PC-3 (cell line): ENCODE results near the gene ADIRF. TPM values are rescaled to one million over a fixed set of nuclear protein-coding genes. Genes with fewer than 3 reads are reported as not detected.

Experiments used
- ATAC-seq: fragments of 200-7000 bp; cut with Tn5 transposase; 2 replicates; pipeline ENCODE4 v1.9.1; 2020; ENCODE audit warnings: mild to moderate bottlenecking, moderate library complexity
- BruUV-seq: library from RNA; stranded (reverse); fragments of 400-500 nt; replicated peaks from 2 replicates; lab custom pipeline; 2021; lab: Mats Ljungman, UMichigan
- CTCF ChIA-PET: fragments of 300-600 bp; sonication (Branson Sonifier 250); formaldehyde crosslinking; loops from one replicate; lab custom pipeline; 2022; ENCODE audit warnings: antibody characterized with exemption; lab: Charles Lee
- POLR2A ChIA-PET: fragments of 300-600 bp; sonication (Branson Sonifier 250); formaldehyde crosslinking; loops from one replicate; lab custom pipeline; 2022; ENCODE audit warnings: antibody characterized with exemption; ENCODE audit not compliant: unreplicated experiment; lab: Charles Lee
- DNase-seq: peaks from one replicate; pipeline ENCODE4 v3.0.0-alpha.2; 2015
- H2AFZ ChIP-seq: fragments of 300-600 bp; sonication (generic); 2 replicates; pipeline ENCODE4 v1.6.0; 2016; ENCODE audit warnings: antibody characterized with exemption, low read length
- H3F3A ChIP-seq: fragments of 300-600 bp; sonication (generic); one replicate; pipeline ENCODE4 v1.6.0; 2017; ENCODE audit warnings: antibody characterized with exemption, low read length, control low read depth, mild to moderate bottlenecking; ENCODE audit not compliant: unreplicated experiment
- H3K27ac ChIP-seq: fragments of 300-600 bp; sonication (generic); 2 replicates; pipeline ENCODE4 v1.5.1; 2016; ENCODE audit warnings: mild to moderate bottlenecking, low read length
- H3K27me3 ChIP-seq: fragments of 300-600 bp; sonication (generic); 2 replicates; pipeline ENCODE4 v1.6.1; 2016; ENCODE audit warnings: low read length, mixed read lengths
- H3K36me3 ChIP-seq: fragments of 300-600 bp; sonication (generic); 2 replicates; pipeline ENCODE4 v1.6.1; 2016; ENCODE audit warnings: low read depth, mixed run types, low read length, mixed read lengths
- H3K4me1 ChIP-seq: fragments of 300-600 bp; sonication (generic); 2 replicates; pipeline ENCODE4 v1.5.1; 2016; ENCODE audit warnings: low read length; ENCODE audit not compliant: insufficient read depth
- H3K4me2 ChIP-seq: fragments of 300-600 bp; sonication (generic); 2 replicates; pipeline ENCODE4 v1.6.0; 2016; ENCODE audit warnings: low read length
- H3K4me3 ChIP-seq: fragments of 300-600 bp; sonication (generic); 2 replicates; pipeline ENCODE4 v1.5.1; 2016; ENCODE audit warnings: mild to moderate bottlenecking, low read length, mixed read lengths
- H3K79me2 ChIP-seq: fragments of 300-600 bp; sonication (generic); 2 replicates; pipeline ENCODE4 v1.6.1; 2017; ENCODE audit warnings: low read length, mixed read lengths
- H3K9ac ChIP-seq: fragments of 300-600 bp; sonication (generic); 2 replicates; pipeline ENCODE4 v1.6.0; 2016; ENCODE audit warnings: mild to moderate bottlenecking, low read length
- H3K9me2 ChIP-seq: fragments of 300-600 bp; sonication (generic); replicated peaks from 2 replicates; pipeline ENCODE4 v1.6.1; 2016; ENCODE audit warnings: mixed run types, low read length, mixed read lengths
- H3K9me3 ChIP-seq: fragments of 300-600 bp; sonication (generic); 2 replicates; pipeline ENCODE4 v1.6.1; 2016; ENCODE audit warnings: low read length, mixed read lengths
- H4K20me1 ChIP-seq: fragments of 300-600 bp; sonication (generic); 2 replicates; pipeline ENCODE4 v1.6.1; 2016; ENCODE audit warnings: low read length, mixed read lengths
- CTCF ChIP-seq: fragments of 300-600 bp; sonication (generic); conservative IDR thresholded peaks from 2 replicates; pipeline ENCODE4 v1.5.1; 2017; ENCODE audit warnings: antibody characterized with exemption, low read depth, mild to moderate bottlenecking, low read length
- EZH2 ChIP-seq: fragments of 300-600 bp; sonication (generic); IDR thresholded peaks from one replicate; pipeline ENCODE4 v1.6.1; 2017; ENCODE audit warnings: antibody characterized with exemption, mild to moderate bottlenecking, low read length; ENCODE audit not compliant: unreplicated experiment
- EZH2phosphoT487 ChIP-seq: fragments of 300-600 bp; sonication (generic); IDR thresholded peaks from 2 replicates; pipeline ENCODE4 v1.6.1; 2018; ENCODE audit warnings: mild to moderate bottlenecking, antibody characterized with exemption, low read length, borderline replicate concordance
- intact Hi-C: fragments of 100-400 bp; cut with micrococcal nuclease; formaldehyde crosslinking; loops from 2 replicates; pipeline ENCODE4 v1.9.0; 2023
- total RNA-seq: library from RNA; depleted of rRNA; stranded (reverse); fragments of >200 nt; gene quantifications from 2 replicates; pipeline ENCODE4 v1.2.3, GENCODE V29; 2014

The ADIRF gene
- total RNA-seq, 1 experiment from 2014 or later, result 259 TPM

GRCh38 chr10:86970982-86971231 is 2.6 kb downstream of the ADIRF start:
- Histone ChIP-seq H2AFZ (no peak overlapping the region), H3K4me3 (peak overlapping the region; percentile 71), H3K79me2 (peaks cover 32% of the 10 kb centered on the region), H3K4me1 (peaks cover 64% of the 10 kb centered on the region), H3K27me3 (no peaks in the 10 kb centered on the region), H3K27ac (peak overlapping the region; percentile 94), H3K9me2 (no peaks in the 10 kb centered on the region), H3F3A (no peaks in the 10 kb centered on the region), H3K9ac (peak overlapping the region; percentile 92), H3K9me3 (no peaks in the 10 kb centered on the region), H3K4me2 (peak overlapping the region; percentile 90), H4K20me1 (peaks cover 5% of the 10 kb centered on the region; the same call in 1 of the 2 replicates), H3K36me3 (no peaks in the 10 kb centered on the region)
- intact Hi-C loops, result loop anchor here (1.0 kb wide), 1 partner anchor 122 kb away; no protein-coding TSS in a partner anchor
- no TSS peak for BruUV-seq
- CTCF ChIA-PET, result interaction anchor here (0.6 kb wide), 1 partner anchor 107 kb away, joined by 3 read pairs; no protein-coding TSS in a partner anchor
- TF ChIP-seq CTCF (no peak), EZH2 (no peak), EZH2phosphoT487 (no peak)
- DNase-seq (no peak), ATAC-seq (no peak; the same call in none of the 2 replicates)
- POLR2A ChIA-PET, result interaction anchor here (0.6 to 1.2 kb wide), 3 partner anchors 113 to 190 kb away, joined by 3 to 4 read pairs (median 3); no protein-coding TSS in a partner anchor

- H3K4me3 ChIP-seq, result peak overlapping the region; percentile 71
- H3K27ac ChIP-seq, result peak overlapping the region; percentile 94
- peak; percentile 87 for DNase-seq
- H3K9me2 ChIP-seq, result no peaks in the 10 kb centered on the region
- intact Hi-C loops, result loop anchor here (1.0 kb wide), 1 partner anchor 122 kb away; no protein-coding TSS in a partner anchor
- H3K4me1 ChIP-seq, result peaks cover 64% of the 10 kb centered on the region
- peak overlapping the region; percentile 92 for H3K9ac ChIP-seq
- POLR2A ChIA-PET, result interaction anchor here (0.6 to 1.2 kb wide), 3 partner anchors 113 to 189 kb away, joined by 3 to 4 read pairs (median 3); no protein-coding TSS in a partner anchor
- no peaks in the 10 kb centered on the region for H3K36me3 ChIP-seq
- H4K20me1 ChIP-seq, result peaks cover 5% of the 10 kb centered on the region; the same call in 1 of the 2 replicates
- no peaks in the 10 kb centered on the region for H3F3A ChIP-seq
- H3K4me2 ChIP-seq, result peak overlapping the region; percentile 90
- TSS peak; percentile 14 for BruUV-seq
- H2AFZ ChIP-seq, result peak overlapping the region; percentile 44; the same call in 1 of the 2 replicates
- H3K9me3 ChIP-seq, result no peaks in the 10 kb centered on the region
- TF ChIP-seq EZH2 (no peak), EZH2phosphoT487 (peak; percentile 98), CTCF (0 out of 2 replicates have a peak, but pooled peaks have one; percentile 8)
- peaks cover 32% of the 10 kb centered on the region for H3K79me2 ChIP-seq
- peak; percentile 39 for ATAC-seq
- H3K27me3 ChIP-seq, result no peaks in the 10 kb centered on the region
- CTCF ChIA-PET, result interaction anchor here (0.6 kb wide), 1 partner anchor 107 kb away, joined by 3 read pairs; no protein-coding TSS in a partner anchor
Observed at GRCh38 chr10:86971232-86971991, 3.1 kb downstream of the ADIRF start.
